ENCODE data around the gene MYO15A.

DNA sequence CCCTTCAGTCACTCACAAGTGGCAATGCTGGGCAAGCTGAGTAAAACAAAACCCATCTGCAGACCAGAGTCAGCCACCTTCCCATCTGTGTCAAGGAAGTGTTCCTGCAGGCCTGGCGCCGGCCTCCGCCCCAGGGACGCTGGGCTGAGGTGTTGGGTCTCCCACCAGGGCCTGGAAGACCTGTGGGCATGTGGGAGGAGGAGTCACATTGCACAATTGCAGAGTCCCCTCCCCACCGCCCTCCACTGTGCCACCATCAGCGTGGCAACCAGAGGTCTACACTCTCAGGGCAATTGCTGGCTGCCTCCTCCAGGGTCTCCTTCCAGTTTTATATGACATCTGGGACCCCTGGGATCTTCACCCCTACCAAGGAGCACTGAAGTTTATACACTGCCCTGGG lies 3.0 kb upstream of the MYO15A start:
- TF ChIP-seq, protein P1, sequence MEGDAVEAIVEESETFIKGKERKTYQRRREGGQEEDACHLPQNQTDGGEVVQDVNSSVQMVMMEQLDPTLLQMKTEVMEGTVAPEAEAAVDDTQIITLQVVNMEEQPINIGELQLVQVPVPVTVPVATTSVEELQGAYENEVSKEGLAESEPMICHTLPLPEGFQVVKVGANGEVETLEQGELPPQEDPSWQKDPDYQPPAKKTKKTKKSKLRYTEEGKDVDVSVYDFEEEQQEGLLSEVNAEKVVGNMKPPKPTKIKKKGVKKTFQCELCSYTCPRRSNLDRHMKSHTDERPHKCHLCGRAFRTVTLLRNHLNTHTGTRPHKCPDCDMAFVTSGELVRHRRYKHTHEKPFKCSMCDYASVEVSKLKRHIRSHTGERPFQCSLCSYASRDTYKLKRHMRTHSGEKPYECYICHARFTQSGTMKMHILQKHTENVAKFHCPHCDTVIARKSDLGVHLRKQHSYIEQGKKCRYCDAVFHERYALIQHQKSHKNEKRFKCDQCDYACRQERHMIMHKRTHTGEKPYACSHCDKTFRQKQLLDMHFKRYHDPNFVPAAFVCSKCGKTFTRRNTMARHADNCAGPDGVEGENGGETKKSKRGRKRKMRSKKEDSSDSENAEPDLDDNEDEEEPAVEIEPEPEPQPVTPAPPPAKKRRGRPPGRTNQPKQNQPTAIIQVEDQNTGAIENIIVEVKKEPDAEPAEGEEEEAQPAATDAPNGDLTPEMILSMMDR (IDR thresholded peaks at IDR 0.05) = no peak
- TF ChIP-seq POLR2A (IDR thresholded peaks at IDR 0.05; ENCODE audit: low read depth) = no peak
- TF ChIP-seq EP300 (IDR thresholded peaks at IDR 0.05) = no peak
- TF ChIP-seq POLR2AphosphoS5 (IDR thresholded peaks at IDR 0.05) = no peak

Data from esophagus muscularis mucosa (tissue), 4 donors.